ENCODE measurements around the gene ZGRF1.

The ZGRF1 gene

DNA sequence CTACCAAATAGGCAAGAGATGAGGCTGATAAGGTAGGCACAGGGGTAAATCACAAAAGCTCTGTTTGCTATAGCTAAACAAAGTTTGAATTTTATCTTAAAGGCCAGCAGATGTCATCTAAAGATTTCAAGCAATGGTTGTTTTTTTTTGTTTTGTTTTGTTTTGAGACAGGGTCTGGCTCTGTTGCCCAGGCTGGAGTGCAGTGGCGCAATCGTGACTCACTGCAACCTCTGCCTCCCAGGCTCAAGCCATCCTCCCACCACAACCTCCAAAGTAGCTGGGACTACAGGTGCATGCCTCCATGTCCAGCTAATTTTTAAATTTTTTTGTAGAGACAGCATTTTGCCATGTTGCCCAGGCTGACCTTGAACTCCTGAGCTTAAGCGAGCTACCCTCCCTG, 77.7 kb downstream of the ZGRF1 start:
- CTCF ChIA-PET = interaction anchor here (0.5 kb wide), 1 partner anchor 206 kb away, joined by 3 read pairs; no protein-coding TSS in a partner anchor
- TF ChIP-seq YY2 (tag by site-specific recombination; IDR thresholded peaks at IDR 0.05) = no peak
- no peak for TF ChIP-seq ZNF112 (tag by site-specific recombination; IDR thresholded peaks at IDR 0.05)
- TF ChIP-seq ZNF558 (tag by site-specific recombination; IDR thresholded peaks at IDR 0.05) = no peak
- TF ChIP-seq ZNF416 (tag by site-specific recombination; IDR thresholded peaks at IDR 0.05) = no peak
- TF ChIP-seq ZNF146 (tag by site-specific recombination; IDR thresholded peaks at IDR 0.05) = no peak
- no peak for TF ChIP-seq ZNF624 (tag by site-specific recombination; IDR thresholded peaks at IDR 0.05)
- TF ChIP-seq ZNF529 (tag by site-specific recombination; IDR thresholded peaks at IDR 0.05; ENCODE audit: insufficient replicate concordance) = no peak
- TF ChIP-seq ZNF394 (tag by site-specific recombination; IDR thresholded peaks at IDR 0.05; ENCODE audit: borderline replicate concordance) = no peak
- TF ChIP-seq, protein P1, sequence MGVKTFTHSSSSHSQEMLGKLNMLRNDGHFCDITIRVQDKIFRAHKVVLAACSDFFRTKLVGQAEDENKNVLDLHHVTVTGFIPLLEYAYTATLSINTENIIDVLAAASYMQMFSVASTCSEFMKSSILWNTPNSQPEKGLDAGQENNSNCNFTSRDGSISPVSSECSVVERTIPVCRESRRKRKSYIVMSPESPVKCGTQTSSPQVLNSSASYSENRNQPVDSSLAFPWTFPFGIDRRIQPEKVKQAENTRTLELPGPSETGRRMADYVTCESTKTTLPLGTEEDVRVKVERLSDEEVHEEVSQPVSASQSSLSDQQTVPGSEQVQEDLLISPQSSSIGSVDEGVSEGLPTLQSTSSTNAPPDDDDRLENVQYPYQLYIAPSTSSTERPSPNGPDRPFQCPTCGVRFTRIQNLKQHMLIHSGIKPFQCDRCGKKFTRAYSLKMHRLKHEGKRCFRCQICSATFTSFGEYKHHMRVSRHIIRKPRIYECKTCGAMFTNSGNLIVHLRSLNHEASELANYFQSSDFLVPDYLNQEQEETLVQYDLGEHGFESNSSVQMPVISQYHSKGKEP (tag by site-specific recombination; IDR thresholded peaks at IDR 0.05) = no peak
- TF ChIP-seq TCF7L2 (IDR thresholded peaks at IDR 0.05; ENCODE audit: borderline replicate concordance, low read depth, low read length) = no peak
- TF ChIP-seq, protein P2, sequence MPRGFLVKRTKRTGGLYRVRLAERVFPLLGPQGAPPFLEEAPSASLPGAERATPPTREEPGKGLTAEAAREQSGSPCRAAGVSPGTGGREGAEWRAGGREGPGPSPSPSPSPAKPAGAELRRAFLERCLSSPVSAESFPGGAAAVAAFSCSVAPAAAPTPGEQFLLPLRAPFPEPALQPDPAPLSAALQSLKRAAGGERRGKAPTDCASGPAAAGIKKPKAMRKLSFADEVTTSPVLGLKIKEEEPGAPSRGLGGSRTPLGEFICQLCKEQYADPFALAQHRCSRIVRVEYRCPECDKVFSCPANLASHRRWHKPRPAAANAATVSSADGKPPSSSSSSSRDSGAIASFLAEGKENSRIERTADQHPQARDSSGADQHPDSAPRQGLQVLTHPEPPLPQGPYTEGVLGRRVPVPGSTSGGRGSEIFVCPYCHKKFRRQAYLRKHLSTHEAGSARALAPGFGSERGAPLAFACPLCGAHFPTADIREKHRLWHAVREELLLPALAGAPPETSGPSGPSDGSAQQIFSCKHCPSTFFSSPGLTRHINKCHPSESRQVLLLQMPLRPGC (tag by site-specific recombination; IDR thresholded peaks at IDR 0.05) = no peak
- TF ChIP-seq ZNF239 (tag by site-specific recombination; IDR thresholded peaks at IDR 0.05) = no peak
- Histone ChIP-seq H3K27ac (ENCODE audit: extremely low read depth, low read depth, low read length) (no peak overlapping the region), H3K4me3 (ENCODE audit: low read depth, low read length) (no peak overlapping the region), H3K4me1 (ENCODE audit: control insufficient read depth, insufficient read depth, low read length) (no peaks in the 10 kb centered on the region), H3K36me3 (ENCODE audit: control insufficient read depth in 2 of 2, insufficient read depth in 1 of 2, low read length in 2 of 2) (peaks cover 0 to 23% of the 10 kb centered on the region in 2 experiments; a peak in 1 of 3 replicates), H3K9me3 (ENCODE audit: control insufficient read depth, insufficient read depth, low read depth, low read length) (no peaks in the 10 kb centered on the region)
- POLR2A ChIA-PET = no interaction called here

DNA sequence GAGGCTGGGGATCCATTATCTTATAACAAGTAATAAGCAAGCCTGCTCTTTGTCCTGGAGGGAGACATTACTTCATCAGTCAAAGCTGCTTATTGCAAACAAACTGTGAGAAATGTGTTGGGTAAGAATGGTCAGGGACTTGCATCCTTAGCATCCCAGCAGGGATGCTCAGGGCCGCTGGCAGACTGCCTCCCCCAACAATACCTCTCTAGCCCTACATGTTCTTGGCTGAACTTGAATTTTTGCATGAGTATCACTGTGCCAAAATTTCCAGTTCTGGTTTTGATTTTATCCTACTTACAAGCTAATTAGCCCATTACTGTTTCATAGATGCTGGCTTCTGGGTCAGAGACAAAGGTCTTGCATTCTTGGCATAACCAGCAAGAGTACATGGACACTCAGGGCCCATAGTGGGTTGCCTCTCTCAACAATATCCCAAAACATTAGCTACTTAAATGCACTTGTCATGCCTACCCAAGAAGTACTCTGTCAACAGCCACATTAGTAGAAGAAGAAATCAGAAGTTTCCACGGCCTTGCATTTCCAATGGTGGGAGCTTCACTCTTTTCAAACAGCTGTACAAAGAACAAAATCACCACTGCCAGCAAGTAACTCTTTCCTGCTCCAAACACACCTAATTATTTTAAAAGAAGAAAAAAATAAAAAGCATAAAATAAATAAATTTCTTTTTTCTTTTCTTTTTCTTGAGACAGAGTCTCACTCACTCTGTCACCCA, 78.9 kb downstream of the ZGRF1 start:
- no peaks in the 10 kb centered on the region for H3K9me3 ChIP-seq (ENCODE audit: control insufficient read depth, insufficient read depth, low read depth, low read length)
- H3K4me1 ChIP-seq (ENCODE audit: control insufficient read depth, insufficient read depth, low read length) = no peaks in the 10 kb centered on the region
- ChIA-PET POLR2A (no interaction called here), CTCF (no interaction called here)
- H3K36me3 ChIP-seq (ENCODE audit: control insufficient read depth in 2 of 2, insufficient read depth in 1 of 2, low read length in 2 of 2) = peaks cover 0 to 23% of the 10 kb centered on the region in 2 experiments; a peak in 1 of 3 replicates
- no peak overlapping the region for H3K4me3 ChIP-seq (ENCODE audit: low read depth, low read length)
- no peak overlapping the region for H3K27ac ChIP-seq (ENCODE audit: extremely low read depth, low read depth, low read length)
- TF ChIP-seq ZNF747 (tag by site-specific recombination; IDR thresholded peaks at IDR 0.05) (no peak), ZNF48 (tag by site-specific recombination; IDR thresholded peaks at IDR 0.05) (no peak), ZNF768 (tag by site-specific recombination; IDR thresholded peaks at IDR 0.05) (no peak), ZNF16 (tag by site-specific recombination; IDR thresholded peaks at IDR 0.05; ENCODE audit: low read depth) (no peak), ZFP69B (tag by site-specific recombination; IDR thresholded peaks at IDR 0.05) (no peak), ZNF473 (tag by site-specific recombination; IDR thresholded peaks at IDR 0.05) (no peak), ZNF610 (tag by site-specific recombination; IDR thresholded peaks at IDR 0.05; ENCODE audit: borderline replicate concordance) (no peak), ZNF140 (tag by site-specific recombination; IDR thresholded peaks at IDR 0.05) (no peak), ZNF214 (tag by site-specific recombination; IDR thresholded peaks at IDR 0.05; ENCODE audit: borderline replicate concordance) (no peak)
- TF ChIP-seq, protein P3, sequence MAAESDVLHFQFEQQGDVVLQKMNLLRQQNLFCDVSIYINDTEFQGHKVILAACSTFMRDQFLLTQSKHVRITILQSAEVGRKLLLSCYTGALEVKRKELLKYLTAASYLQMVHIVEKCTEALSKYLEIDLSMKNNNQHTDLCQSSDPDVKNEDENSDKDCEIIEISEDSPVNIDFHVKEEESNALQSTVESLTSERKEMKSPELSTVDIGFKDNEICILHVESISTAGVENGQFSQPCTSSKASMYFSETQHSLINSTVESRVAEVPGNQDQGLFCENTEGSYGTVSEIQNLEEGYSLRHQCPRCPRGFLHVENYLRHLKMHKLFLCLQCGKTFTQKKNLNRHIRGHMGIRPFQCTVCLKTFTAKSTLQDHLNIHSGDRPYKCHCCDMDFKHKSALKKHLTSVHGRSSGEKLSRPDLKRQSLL (tag by site-specific recombination; IDR thresholded peaks at IDR 0.05) = no peak
- TF ChIP-seq, protein P4, sequence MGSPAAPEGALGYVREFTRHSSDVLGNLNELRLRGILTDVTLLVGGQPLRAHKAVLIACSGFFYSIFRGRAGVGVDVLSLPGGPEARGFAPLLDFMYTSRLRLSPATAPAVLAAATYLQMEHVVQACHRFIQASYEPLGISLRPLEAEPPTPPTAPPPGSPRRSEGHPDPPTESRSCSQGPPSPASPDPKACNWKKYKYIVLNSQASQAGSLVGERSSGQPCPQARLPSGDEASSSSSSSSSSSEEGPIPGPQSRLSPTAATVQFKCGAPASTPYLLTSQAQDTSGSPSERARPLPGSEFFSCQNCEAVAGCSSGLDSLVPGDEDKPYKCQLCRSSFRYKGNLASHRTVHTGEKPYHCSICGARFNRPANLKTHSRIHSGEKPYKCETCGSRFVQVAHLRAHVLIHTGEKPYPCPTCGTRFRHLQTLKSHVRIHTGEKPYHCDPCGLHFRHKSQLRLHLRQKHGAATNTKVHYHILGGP (tag by site-specific recombination; IDR thresholded peaks at IDR 0.05) = no peak
- TF ChIP-seq, protein P5, sequence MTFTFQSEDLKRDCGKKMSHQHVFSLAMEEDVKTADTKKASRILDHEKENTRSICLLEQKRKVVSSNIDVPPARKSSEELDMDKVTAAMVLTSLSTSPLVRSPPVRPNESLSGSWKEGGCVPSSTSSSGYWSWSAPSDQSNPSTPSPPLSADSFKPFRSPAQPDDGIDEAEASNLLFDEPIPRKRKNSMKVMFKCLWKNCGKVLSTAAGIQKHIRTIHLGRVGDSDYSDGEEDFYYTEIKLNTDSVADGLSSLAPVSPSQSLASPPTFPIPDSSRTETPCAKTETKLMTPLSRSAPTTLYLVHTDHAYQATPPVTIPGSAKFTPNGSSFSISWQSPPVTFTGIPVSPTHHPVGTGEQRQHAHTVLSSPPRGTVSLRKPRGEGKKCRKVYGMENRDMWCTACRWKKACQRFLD (tag by site-specific recombination; IDR thresholded peaks at IDR 0.05) = no peak
- TF ChIP-seq, protein P6, sequence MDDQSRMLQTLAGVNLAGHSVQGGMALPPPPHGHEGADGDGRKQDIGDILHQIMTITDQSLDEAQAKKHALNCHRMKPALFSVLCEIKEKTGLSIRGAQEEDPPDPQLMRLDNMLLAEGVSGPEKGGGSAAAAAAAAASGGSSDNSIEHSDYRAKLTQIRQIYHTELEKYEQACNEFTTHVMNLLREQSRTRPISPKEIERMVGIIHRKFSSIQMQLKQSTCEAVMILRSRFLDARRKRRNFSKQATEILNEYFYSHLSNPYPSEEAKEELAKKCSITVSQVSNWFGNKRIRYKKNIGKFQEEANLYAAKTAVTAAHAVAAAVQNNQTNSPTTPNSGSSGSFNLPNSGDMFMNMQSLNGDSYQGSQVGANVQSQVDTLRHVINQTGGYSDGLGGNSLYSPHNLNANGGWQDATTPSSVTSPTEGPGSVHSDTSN (CRISPR knock-in tag; IDR thresholded peaks at IDR 0.05) = no peak
- TF ChIP-seq, protein P7, sequence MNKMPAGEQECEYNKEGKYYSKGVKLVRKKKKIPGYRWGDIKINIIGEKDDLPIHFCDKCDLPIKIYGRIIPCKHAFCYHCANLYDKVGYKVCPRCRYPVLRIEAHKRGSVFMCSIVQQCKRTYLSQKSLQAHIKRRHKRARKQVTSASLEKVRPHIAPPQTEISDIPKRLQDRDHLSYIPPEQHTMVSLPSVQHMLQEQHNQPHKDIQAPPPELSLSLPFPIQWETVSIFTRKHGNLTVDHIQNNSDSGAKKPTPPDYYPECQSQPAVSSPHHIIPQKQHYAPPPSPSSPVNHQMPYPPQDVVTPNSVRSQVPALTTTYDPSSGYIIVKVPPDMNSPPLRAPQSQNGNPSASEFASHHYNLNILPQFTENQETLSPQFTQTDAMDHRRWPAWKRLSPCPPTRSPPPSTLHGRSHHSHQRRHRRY (tag by site-specific recombination; IDR thresholded peaks at IDR 0.05) = no peak

All from HEK293 (cell line).